Upper lobe of right lung (tissue), 1 donor: ENCODE measurements around the gene RAD50. TPM values are rescaled to one million over a fixed set of nuclear protein-coding genes. Genes with fewer than 3 reads are reported as not detected.

ENCODE experiments used
- ATAC-seq: fragments of 200-7000 bp; cut with Tn5 transposase; one replicate; pipeline ENCODE4 v1.9.1; 2020; ENCODE audit warnings: mild to moderate bottlenecking, moderate library complexity
- DNase-seq: peaks from one replicate; pipeline ENCODE4 v3.0.0-alpha.2; 2020
- H3K27ac ChIP-seq: fragments of 200-600 bp; one replicate; pipeline ENCODE4 v1.8.0; 2022
- H3K27me3 ChIP-seq: fragments of 200-600 bp; one replicate; pipeline ENCODE4 v1.8.0; 2022; ENCODE audit warnings: mild to moderate bottlenecking
- H3K36me3 ChIP-seq: fragments of 200-600 bp; one replicate; pipeline ENCODE4 v1.8.0; 2022
- H3K4me1 ChIP-seq: fragments of 200-600 bp; one replicate; pipeline ENCODE4 v1.8.0; 2022
- H3K4me3 ChIP-seq: fragments of 200-600 bp; one replicate; pipeline ENCODE4 v1.8.0; 2022; ENCODE audit warnings: mild to moderate bottlenecking
- H3K9me3 ChIP-seq: fragments of 200-600 bp; one replicate; pipeline ENCODE4 v1.8.0; 2022
- CTCF ChIP-seq: fragments of 200-600 bp; IDR thresholded peaks from one replicate; pipeline ENCODE4 v1.8.0; 2022; ENCODE audit warnings: antibody characterized with exemption
- intact Hi-C: fragments of 100-400 bp; cut with DNase I; formaldehyde crosslinking; loops from one replicate; pipeline ENCODE4 v1.11.0; 2022
- total RNA-seq: library from RNA; stranded (reverse); fragmentation: NEBNext Ultra II Directional; extraction: Animal tissue kit (Norgen Biotek cat#: 25700); gene quantifications from one replicate; pipeline ENCODE4 v1.2.1, GENCODE V29; 2021
- donor health status: DM: no; HTN: yes; CAD: no; lungs with severe emphysema.

The RAD50 gene
- total RNA-seq, 1 donor from 2014 or later, result 32.8 TPM

- DNase-seq, result no peak
Measured at GRCh38 chr5:132651838-132652469, 95.2 kb downstream of the RAD50 start.

GRCh38 chr5:132653716-132654115 is 96.9 kb downstream of the RAD50 start:
- Histone ChIP-seq H3K4me1 (peaks cover 4% of the 10 kb centered on the region), H3K27me3 (peaks cover 39% of the 10 kb centered on the region), H3K27ac (no peak overlapping the region), H3K4me3 (no peak overlapping the region), H3K36me3 (no peaks in the 10 kb centered on the region), H3K9me3 (no peaks in the 10 kb centered on the region)
- no peak for ATAC-seq
- intact Hi-C loops, result no loop called here
- no peak for DNase-seq
- no peak for TF ChIP-seq CTCF

More at GRCh38 chr5:132651838-132652469, 95.2 kb downstream of the RAD50 start:
- Histone ChIP-seq H3K27me3 (peaks cover 31% of the 10 kb centered on the region), H3K27ac (no peak overlapping the region), H3K9me3 (no peaks in the 10 kb centered on the region), H3K36me3 (no peaks in the 10 kb centered on the region), H3K4me3 (no peak overlapping the region), H3K4me1 (peaks cover 4% of the 10 kb centered on the region)
- TF ChIP-seq CTCF, result no peak
- intact Hi-C loops, result no loop called here
- no peak for ATAC-seq

- ATAC-seq, result peak; percentile 51
- Histone ChIP-seq H3K36me3 (no peaks in the 10 kb centered on the region), H3K27me3 (peaks cover 39% of the 10 kb centered on the region), H3K9me3 (no peaks in the 10 kb centered on the region), H3K4me3 (peak overlapping the region; percentile 36), H3K27ac (no peak overlapping the region), H3K4me1 (peaks cover 4% of the 10 kb centered on the region)
- TF ChIP-seq CTCF, result no peak
- no peak for DNase-seq
- intact Hi-C loops, result no loop called here
Measured at GRCh38 chr5:132655821-132656773, 99.3 kb downstream of the RAD50 start.

GRCh38 chr5:132656774-132657355 is 100.1 kb downstream of the RAD50 start:
- no peak overlapping the region for H3K27ac ChIP-seq
- intact Hi-C loops, result no loop called here
- H3K36me3 ChIP-seq, result no peaks in the 10 kb centered on the region
- no peak for DNase-seq
- peaks cover 39% of the 10 kb centered on the region for H3K27me3 ChIP-seq
- H3K4me3 ChIP-seq, result no peak overlapping the region
- TF ChIP-seq CTCF, result no peak
- H3K4me1 ChIP-seq, result peaks cover 4% of the 10 kb centered on the region
- no peak for ATAC-seq
- H3K9me3 ChIP-seq, result no peaks in the 10 kb centered on the region

- Histone ChIP-seq H3K9me3 (no peaks in the 10 kb centered on the region), H3K4me3 (no peak within 1 kb of the TSS), H3K36me3 (no peaks in the 10 kb centered on the region), H3K27me3 (peaks cover 35% of the 10 kb centered on the region), H3K4me1 (peaks cover 4% of the 10 kb centered on the region), H3K27ac (no peak within 1 kb of the TSS)
- ATAC-seq, result no peak
- intact Hi-C loops, result no loop called here
- no peak for TF ChIP-seq CTCF
- no peak for DNase-seq
Measured at GRCh38 chr5:132657676-132658380, 101.1 kb downstream of the RAD50 start, which contains the start of gene IL13. TSS of gene IL13 (plus strand) at chr5:132658173. CDS start at chr5:132658187, 14 bp downstream.
